ENCODE results near the gene SMIM44.
"Not testable (repeated sequence)": the region's sequence is repeated elsewhere in the genome, so short reads cannot be mapped to it uniquely, and the experiment has no call there.

Gene SMIM44

GRCh38 chr19:3455393-3455955 is 27.8 kb downstream of the SMIM44 start:
- no peak overlapping the region for H3K4me3 ChIP-seq (ENCODE audit: low read depth, low read length)
- DNase-seq (ENCODE audit: low read depth): no peak
- TF ChIP-seq CTCF (IDR thresholded peaks at IDR 0.05; ENCODE audit: low read depth, low read length, missing control alignments): no peak

GRCh38 chr19:3454656-3455392 is 28.4 kb downstream of the SMIM44 start:
- TF ChIP-seq CTCF (IDR thresholded peaks at IDR 0.05; ENCODE audit: low read depth, low read length, missing control alignments): no peak
- no peak for DNase-seq (ENCODE audit: low read depth)
- H3K4me3 ChIP-seq (ENCODE audit: low read depth, low read length): no peak overlapping the region

- no peak for TF ChIP-seq CTCF (IDR thresholded peaks at IDR 0.05; ENCODE audit: low read depth, low read length, missing control alignments)
- no peak for DNase-seq (ENCODE audit: low read depth)
- H3K4me3 ChIP-seq (ENCODE audit: low read depth, low read length): no peak overlapping the region
Measured at GRCh38 chr19:3453840-3454239, 29.4 kb downstream of the SMIM44 start.

- not testable (repeated sequence) for DNase-seq (ENCODE audit: low read depth); H3K4me3 ChIP-seq (ENCODE audit: low read depth, low read length)
Measured at GRCh38 chr19:3452942-3453214, 30.4 kb downstream of the SMIM44 start.

- no peak overlapping the region for H3K4me3 ChIP-seq (ENCODE audit: low read depth, low read length)
Measured at GRCh38 chr19:3452171-3452941, 30.9 kb downstream of the SMIM44 start.

GRCh38 chr19:3451451-3451866 is 31.8 kb downstream of the SMIM44 start:
- no peak for DNase-seq (ENCODE audit: low read depth)
- no peak for TF ChIP-seq CTCF (IDR thresholded peaks at IDR 0.05; ENCODE audit: low read depth, low read length, missing control alignments)
- no peak overlapping the region for H3K4me3 ChIP-seq (ENCODE audit: low read depth, low read length)

More at GRCh38 chr19:3452171-3452941, 30.9 kb downstream of the SMIM44 start:
- no peak for DNase-seq (ENCODE audit: low read depth)
- TF ChIP-seq CTCF (IDR thresholded peaks at IDR 0.05; ENCODE audit: low read depth, low read length, missing control alignments): no peak

GRCh38 chr19:3450796-3451411 is 32.3 kb downstream of the SMIM44 start:
- no peak for TF ChIP-seq CTCF (IDR thresholded peaks at IDR 0.05; ENCODE audit: low read depth, low read length, missing control alignments)
- DNase-seq (ENCODE audit: low read depth): no peak
- H3K4me3 ChIP-seq (ENCODE audit: low read depth, low read length): no peak overlapping the region

All from GM12864 (cell line).